ENCODE data around the gene SYT1.

SYT1 gene

DNA sequence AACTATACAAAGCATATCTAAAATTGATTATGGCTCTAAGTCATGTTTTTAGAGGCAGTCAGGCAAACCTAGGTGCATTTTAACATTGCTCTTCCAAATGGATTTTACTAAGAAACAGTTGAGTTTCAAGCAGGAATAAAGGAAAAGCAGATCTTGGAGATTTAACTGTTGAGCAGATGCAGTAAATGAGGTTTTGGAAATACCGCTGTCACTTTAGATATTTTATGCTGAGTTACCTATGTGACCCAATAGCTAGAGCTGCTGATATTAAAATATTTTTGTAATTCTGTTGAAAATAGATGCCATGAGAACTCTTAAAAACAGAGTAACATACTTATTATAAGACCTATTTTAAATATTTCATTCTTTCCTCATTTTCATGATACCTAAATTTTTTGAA lies 181.4 kb downstream of the SYT1 start:
- Histone ChIP-seq H3K27ac (no peak overlapping the region), H3K4me3 (ENCODE audit: low read depth in 1 of 2, low read length in 1 of 2) (no peak overlapping the region), H3K9me3 (no peaks in the 10 kb centered on the region), H3K27me3 (no peaks in the 10 kb centered on the region), H3K4me1 (ENCODE audit: control insufficient read depth in 1 of 2, insufficient read depth in 1 of 2, low read depth in 1 of 2, low read length in 1 of 2) (no peaks in the 10 kb centered on the region), H3K36me3 (no peaks in the 10 kb centered on the region)
- TF ChIP-seq, protein P1, sequence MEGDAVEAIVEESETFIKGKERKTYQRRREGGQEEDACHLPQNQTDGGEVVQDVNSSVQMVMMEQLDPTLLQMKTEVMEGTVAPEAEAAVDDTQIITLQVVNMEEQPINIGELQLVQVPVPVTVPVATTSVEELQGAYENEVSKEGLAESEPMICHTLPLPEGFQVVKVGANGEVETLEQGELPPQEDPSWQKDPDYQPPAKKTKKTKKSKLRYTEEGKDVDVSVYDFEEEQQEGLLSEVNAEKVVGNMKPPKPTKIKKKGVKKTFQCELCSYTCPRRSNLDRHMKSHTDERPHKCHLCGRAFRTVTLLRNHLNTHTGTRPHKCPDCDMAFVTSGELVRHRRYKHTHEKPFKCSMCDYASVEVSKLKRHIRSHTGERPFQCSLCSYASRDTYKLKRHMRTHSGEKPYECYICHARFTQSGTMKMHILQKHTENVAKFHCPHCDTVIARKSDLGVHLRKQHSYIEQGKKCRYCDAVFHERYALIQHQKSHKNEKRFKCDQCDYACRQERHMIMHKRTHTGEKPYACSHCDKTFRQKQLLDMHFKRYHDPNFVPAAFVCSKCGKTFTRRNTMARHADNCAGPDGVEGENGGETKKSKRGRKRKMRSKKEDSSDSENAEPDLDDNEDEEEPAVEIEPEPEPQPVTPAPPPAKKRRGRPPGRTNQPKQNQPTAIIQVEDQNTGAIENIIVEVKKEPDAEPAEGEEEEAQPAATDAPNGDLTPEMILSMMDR (IDR thresholded peaks at IDR 0.05), result no peak

DNA sequence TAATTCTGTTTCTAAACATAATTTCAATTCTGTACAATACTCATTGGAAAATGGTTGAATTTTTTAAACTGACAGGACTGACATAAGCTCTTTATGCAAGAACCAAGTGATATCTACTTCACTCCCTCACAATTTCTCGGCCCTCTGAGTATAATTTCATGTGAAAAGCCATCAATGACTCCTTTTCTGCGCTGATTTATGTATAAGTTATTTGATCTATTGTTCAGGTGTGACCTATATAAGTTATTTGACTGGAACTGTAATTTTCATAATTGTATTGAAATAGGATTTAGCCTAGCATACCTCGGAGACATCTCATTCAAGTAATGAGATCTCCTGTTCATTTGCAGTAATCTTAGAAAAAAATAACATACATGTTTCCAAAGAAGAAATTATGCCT lies 184.4 kb downstream of the SYT1 start:
- Histone ChIP-seq H3K27me3 (no peaks in the 10 kb centered on the region), H3K4me3 (ENCODE audit: low read depth in 1 of 2, low read length in 1 of 2) (no peak overlapping the region), H3K27ac (no peak overlapping the region), H3K4me1 (ENCODE audit: control insufficient read depth in 1 of 2, insufficient read depth in 1 of 2, low read depth in 1 of 2, low read length in 1 of 2) (no peaks in the 10 kb centered on the region), H3K9me3 (no peaks in the 10 kb centered on the region), H3K36me3 (no peaks in the 10 kb centered on the region)
- TF ChIP-seq, protein P1 (IDR thresholded peaks at IDR 0.05), result no peak

DNA sequence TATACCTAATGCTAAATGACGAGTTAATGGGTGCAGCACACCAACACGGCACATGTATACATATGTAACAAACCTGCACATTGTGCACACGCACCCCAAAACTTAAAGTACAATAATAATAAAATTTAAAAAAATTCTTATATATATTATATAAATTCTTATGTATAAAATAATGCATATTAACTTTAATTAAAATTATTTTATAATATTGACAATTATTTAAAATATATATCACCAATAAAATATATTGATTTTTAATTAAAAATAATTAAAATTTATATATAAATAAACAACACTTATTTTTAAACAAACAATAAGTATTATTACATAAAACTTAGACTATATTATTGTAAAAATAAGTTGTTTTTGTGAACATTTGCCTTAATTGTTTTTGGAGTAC lies 188.8 kb downstream of the SYT1 start:
- no peaks in the 10 kb centered on the region for H3K36me3 ChIP-seq
- no peaks in the 10 kb centered on the region for H3K4me1 ChIP-seq (ENCODE audit: control insufficient read depth in 1 of 2, insufficient read depth in 1 of 2, low read depth in 1 of 2, low read length in 1 of 2)
- H3K9me3 ChIP-seq, result no peaks in the 10 kb centered on the region
- H3K4me3 ChIP-seq (ENCODE audit: low read depth in 1 of 2, low read length in 1 of 2), result no peak overlapping the region
- no peak overlapping the region for H3K27ac ChIP-seq
- no peaks in the 10 kb centered on the region for H3K27me3 ChIP-seq
- TF ChIP-seq, protein P1 (IDR thresholded peaks at IDR 0.05), result no peak

DNA sequence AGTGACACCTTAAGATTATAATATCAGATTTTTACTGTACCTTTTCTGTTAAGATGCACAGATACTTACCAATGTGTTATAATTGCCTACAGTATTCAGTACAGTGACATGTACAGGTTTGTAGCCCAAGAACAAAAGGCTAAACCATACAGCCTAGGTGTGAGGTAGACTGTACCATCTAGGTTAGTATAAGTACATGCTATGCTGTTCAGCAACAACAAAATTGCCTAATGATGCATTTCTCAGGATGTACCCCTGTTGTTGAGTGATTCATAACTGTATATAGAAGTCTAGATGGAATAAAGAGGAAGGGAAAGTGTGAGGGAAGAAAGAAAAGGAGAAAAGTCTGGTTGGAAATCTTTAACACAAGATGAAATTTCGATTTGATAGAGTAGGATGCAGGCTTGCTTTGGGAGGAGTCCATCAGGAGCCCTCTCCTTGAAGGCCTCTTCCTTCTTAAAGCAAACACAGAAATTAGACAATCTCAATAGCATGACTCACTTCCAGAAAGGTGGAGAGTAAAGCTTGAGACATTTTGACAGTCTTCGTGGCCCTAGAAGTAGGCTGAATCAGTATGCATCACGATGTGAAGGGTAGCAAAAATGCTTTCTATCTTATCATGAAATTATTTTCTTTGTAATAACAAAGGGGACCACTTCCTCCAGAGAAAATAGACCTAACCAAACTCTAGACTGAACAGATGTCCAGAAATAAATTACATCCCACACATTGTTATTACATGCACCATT lies 191.5 kb downstream of the SYT1 start:
- TF ChIP-seq, protein P1 (IDR thresholded peaks at IDR 0.05), result no peak
- no peaks in the 10 kb centered on the region for H3K36me3 ChIP-seq
- no peaks in the 10 kb centered on the region for H3K4me1 ChIP-seq (ENCODE audit: control insufficient read depth in 1 of 2, insufficient read depth in 1 of 2, low read depth in 1 of 2, low read length in 1 of 2)
- H3K9me3 ChIP-seq, result no peaks in the 10 kb centered on the region
- no peak overlapping the region for H3K27ac ChIP-seq
- H3K4me3 ChIP-seq (ENCODE audit: low read depth in 1 of 2, low read length in 1 of 2), result no peak overlapping the region
- H3K27me3 ChIP-seq, result no peaks in the 10 kb centered on the region

DNA sequence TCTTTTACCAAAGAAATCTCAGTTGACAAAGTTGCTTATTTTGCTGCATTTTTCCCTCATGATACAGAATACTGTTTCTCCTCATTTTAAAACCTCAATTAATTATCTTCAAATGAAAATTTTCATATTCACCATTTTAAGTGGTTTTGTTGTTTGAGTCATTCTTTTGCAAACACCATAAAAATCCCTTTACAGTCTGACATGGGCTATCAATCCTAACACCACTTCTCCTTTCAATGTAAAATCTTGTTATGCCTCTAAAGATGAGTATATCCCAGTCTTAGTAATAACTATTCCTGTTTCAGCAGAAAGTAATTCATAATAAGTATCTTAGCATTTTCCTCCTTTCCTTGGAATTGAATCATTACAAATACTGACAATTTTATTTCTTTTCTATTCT lies 192.2 kb downstream of the SYT1 start:
- TF ChIP-seq, protein P1 (IDR thresholded peaks at IDR 0.05), result no peak
- no peaks in the 10 kb centered on the region for H3K9me3 ChIP-seq
- no peaks in the 10 kb centered on the region for H3K4me1 ChIP-seq (ENCODE audit: control insufficient read depth in 1 of 2, insufficient read depth in 1 of 2, low read depth in 1 of 2, low read length in 1 of 2)
- no peak overlapping the region for H3K4me3 ChIP-seq (ENCODE audit: low read depth in 1 of 2, low read length in 1 of 2)
- H3K27ac ChIP-seq, result no peak overlapping the region
- H3K36me3 ChIP-seq, result no peaks in the 10 kb centered on the region
- no peaks in the 10 kb centered on the region for H3K27me3 ChIP-seq
